Brain microvascular endothelial cell (primary cell): ENCODE results near the gene DUOX1.

ENCODE experiments used
- DNase-seq: peaks from one replicate; pipeline ENCODE4 v3.0.0-alpha.2; 2020
- H3K27ac ChIP-seq: fragments of 250-450 bp; sonication (Bioruptor Pico); 2 replicates; pipeline ENCODE4 v1.5.1; 2020; ENCODE audit warnings: mild to moderate bottlenecking, moderate library complexity
- H3K27me3 ChIP-seq: fragments of 250-450 bp; sonication (Bioruptor Pico); replicated peaks from 2 replicates; pipeline ENCODE4 v1.5.1; 2020; ENCODE audit warnings: mild to moderate bottlenecking
- H3K36me3 ChIP-seq: fragments of 250-450 bp; sonication (Bioruptor Pico); replicated peaks from 2 replicates; pipeline ENCODE4 v1.5.1; 2020; ENCODE audit warnings: mild to moderate bottlenecking
- H3K4me3 ChIP-seq: 2 replicates; pipeline ENCODE4 v1.5.1; 2011; ENCODE audit warnings: low read depth, mild to moderate bottlenecking, control low read depth, low read length, moderate library complexity
- in situ Hi-C: cut with HindIII; loops from 2 replicates; pipeline ENCODE4 v1.10.0; 2017; ENCODE audit warnings: low sequenced_read_pairs, low pct_ligation_motif_present
- TF ChIP-seq, protein P1 (sequence below): IDR thresholded peaks from 2 replicates; pipeline ENCODE4 v1.5.1; 2011; ENCODE audit warnings: low read depth, mild to moderate bottlenecking, moderate library complexity, low read length, control low read depth, inconsistent platforms; ENCODE audit errors: missing control alignments

Gene DUOX1

DNA sequence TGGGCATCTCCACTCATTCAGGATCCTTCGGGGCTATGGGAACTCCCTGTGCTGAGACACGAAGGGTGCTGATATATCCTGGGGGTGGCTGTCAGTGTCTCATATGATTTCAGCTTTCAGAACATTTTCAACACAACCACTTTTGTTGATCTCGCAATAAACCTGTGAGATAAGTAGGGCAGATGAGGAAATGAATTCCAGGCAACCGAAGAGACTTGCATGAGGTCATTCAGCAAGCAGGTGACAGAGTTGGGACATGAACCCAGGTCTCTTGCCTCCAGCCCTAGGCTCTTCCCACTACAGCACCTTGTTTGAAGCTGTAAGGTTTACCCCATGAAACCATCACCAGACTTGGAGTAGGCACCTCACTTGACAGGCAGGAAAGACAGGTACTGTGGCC is 16.6 kb downstream of the DUOX1 start:
- H3K27ac ChIP-seq = no peak overlapping the region
- no peaks in the 10 kb centered on the region for H3K27me3 ChIP-seq
- TF ChIP-seq, protein P1, sequence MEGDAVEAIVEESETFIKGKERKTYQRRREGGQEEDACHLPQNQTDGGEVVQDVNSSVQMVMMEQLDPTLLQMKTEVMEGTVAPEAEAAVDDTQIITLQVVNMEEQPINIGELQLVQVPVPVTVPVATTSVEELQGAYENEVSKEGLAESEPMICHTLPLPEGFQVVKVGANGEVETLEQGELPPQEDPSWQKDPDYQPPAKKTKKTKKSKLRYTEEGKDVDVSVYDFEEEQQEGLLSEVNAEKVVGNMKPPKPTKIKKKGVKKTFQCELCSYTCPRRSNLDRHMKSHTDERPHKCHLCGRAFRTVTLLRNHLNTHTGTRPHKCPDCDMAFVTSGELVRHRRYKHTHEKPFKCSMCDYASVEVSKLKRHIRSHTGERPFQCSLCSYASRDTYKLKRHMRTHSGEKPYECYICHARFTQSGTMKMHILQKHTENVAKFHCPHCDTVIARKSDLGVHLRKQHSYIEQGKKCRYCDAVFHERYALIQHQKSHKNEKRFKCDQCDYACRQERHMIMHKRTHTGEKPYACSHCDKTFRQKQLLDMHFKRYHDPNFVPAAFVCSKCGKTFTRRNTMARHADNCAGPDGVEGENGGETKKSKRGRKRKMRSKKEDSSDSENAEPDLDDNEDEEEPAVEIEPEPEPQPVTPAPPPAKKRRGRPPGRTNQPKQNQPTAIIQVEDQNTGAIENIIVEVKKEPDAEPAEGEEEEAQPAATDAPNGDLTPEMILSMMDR = no peak
- in situ Hi-C loops = no loop called here
- no peaks in the 10 kb centered on the region for H3K36me3 ChIP-seq
- no peak overlapping the region for H3K4me3 ChIP-seq
- DNase-seq = no peak

DNA sequence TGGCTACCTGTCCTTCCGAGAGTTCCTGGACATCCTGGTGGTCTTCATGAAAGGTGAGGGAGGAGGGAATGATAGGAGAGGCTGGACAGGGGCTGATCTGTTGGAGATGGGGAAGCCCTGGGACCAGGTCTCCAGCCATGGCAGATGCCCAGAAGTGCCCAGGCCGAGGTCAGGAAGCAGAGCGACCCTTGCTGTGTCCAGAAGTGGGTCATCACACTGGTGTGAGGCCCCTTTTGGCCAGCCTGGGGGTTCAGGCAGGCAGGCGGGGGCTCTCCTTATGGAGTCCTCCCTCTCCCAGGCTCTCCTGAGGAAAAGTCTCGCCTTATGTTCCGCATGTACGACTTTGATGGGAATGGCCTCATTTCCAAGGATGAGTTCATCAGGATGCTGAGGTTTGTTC is 17.8 kb downstream of the DUOX1 start:
- DNase-seq = no peak
- Histone ChIP-seq H3K4me3 (no peak overlapping the region), H3K36me3 (no peaks in the 10 kb centered on the region), H3K27me3 (no peaks in the 10 kb centered on the region), H3K27ac (no peak overlapping the region)
- in situ Hi-C loops = no loop called here
- TF ChIP-seq, protein P1 = no peak

DNA sequence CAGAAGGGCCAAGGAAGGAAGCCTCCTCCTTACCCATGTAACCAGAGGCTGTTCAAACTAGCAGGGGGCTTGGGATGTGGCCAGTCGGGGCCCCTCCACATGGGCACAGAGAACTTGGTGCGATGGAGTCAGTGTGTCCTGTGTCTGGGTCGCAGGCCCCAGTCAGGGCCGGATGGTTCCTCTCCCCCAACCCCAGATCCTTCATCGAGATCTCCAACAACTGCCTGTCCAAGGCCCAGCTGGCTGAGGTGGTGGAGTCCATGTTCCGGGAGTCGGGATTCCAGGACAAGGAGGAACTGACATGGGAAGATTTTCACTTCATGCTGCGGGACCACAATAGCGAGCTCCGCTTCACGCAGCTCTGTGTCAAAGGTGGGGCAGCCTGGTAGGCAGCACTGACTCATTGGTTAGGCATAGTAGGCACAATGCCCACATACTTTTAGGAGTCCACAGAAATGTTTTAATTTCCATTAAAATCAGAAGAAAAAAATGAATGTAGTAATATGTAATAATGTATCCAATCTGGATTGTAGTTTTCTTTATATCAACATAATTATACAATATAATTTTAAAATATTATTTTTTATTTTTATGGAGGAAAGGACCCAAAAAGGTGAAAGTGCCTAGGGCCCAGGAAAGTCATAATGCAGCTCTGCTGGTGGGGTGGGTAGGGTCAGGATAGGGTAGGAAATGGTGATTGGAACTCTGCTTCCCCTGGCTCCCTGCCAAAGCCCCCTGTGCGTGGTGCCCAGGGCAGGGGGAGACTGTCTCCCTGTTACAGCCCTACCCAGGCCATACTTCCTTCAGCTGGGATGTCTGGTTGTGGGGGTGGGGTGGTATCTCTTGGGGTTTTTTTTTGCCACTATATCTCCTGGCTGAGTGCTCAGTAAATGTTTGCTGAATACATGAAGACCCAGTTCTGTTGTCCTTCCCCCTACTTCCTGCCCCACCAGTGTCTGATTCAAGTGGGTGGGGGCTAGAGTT is 18.6 kb downstream of the DUOX1 start:
- no peak for DNase-seq
- Histone ChIP-seq H3K27ac (no peak overlapping the region), H3K36me3 (no peaks in the 10 kb centered on the region), H3K27me3 (no peaks in the 10 kb centered on the region), H3K4me3 (no peak overlapping the region)
- in situ Hi-C loops = no loop called here
- TF ChIP-seq, protein P1 = no peak

DNA sequence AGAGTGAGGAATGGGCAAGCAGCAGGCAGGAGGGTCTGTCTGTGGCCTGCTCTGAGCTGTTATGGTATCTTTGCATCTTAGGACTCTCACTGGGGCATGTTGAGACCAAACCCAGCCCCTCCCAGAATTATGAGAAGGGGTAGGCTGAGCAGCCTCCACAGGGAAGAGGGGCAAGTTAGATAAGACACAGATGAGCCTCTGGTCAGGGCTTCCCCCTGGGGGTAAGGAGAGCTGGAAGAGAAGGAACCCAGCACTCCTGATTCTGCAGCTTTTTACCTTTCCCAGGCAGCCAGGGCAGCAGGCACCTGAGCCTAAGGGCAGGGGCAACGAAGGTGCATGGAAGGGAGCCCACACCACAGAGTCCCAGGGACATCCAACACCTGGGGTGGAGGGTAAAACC is 19.3 kb downstream of the DUOX1 start:
- Histone ChIP-seq H3K27ac (no peak overlapping the region), H3K4me3 (no peak overlapping the region), H3K36me3 (no peaks in the 10 kb centered on the region), H3K27me3 (no peaks in the 10 kb centered on the region)
- DNase-seq = no peak
- TF ChIP-seq, protein P1 = no peak
- in situ Hi-C loops = no loop called here

DNA sequence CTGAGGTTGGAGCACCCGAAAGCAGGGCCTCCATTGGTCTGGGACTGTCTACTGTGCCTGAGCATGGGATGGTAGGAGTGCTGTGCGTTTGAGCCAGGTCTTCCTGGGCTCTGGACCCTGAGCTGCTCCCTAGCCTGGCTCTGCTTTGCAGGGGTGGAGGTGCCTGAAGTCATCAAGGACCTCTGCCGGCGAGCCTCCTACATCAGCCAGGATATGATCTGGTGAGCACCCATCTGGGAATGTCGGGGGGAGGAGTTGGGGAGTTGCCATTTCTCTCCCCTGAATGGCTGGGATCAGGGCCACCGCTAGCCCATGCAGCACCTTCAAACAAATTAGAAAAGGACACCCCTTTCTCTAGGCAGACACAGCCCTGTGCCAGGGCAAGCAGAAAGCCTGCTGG is 20.7 kb downstream of the DUOX1 start:
- in situ Hi-C loops = no loop called here
- H3K36me3 ChIP-seq = no peaks in the 10 kb centered on the region

More for the DNA sequence above, 20.7 kb downstream of the DUOX1 start:
- H3K27me3 ChIP-seq = no peaks in the 10 kb centered on the region
- no peak overlapping the region for H3K4me3 ChIP-seq
- H3K27ac ChIP-seq = no peak overlapping the region
- DNase-seq = no peak
- TF ChIP-seq, protein P1 = no peak
